Keratinocyte (primary cell): ENCODE measurements around the gene PAIP2. TPM values are rescaled to one million over a fixed set of nuclear protein-coding genes. Genes with fewer than 3 reads are reported as not detected.

ENCODE experiments used
- DNase-seq: peaks from one replicate; pipeline ENCODE4 v3.0.0-alpha.2; 2011; ENCODE audit warnings: low read depth, missing footprints, low spot score
- FAIRE-seq: peaks from 2 replicates; lab custom pipeline; 2011; peaks lifted over from hg19 to GRCh38; lab: Jason Lieb, UNC
- H2AFZ ChIP-seq: 2 replicates; pipeline ENCODE4 v1.6.0; 2012; ENCODE audit warnings: low read length, control low read depth, inconsistent platforms; ENCODE audit not compliant: control insufficient read depth
- H3K27ac ChIP-seq: 2 replicates; pipeline ENCODE4 v1.5.1; 2011; ENCODE audit warnings: low read length; ENCODE audit not compliant: control insufficient read depth, insufficient read depth
- H3K27me3 ChIP-seq: 3 replicates; pipeline ENCODE4 v1.6.0; 2011; ENCODE audit warnings: low read length; ENCODE audit not compliant: control insufficient read depth, insufficient read depth; ENCODE audit errors: extremely low read depth
- H3K36me3 ChIP-seq, 2 experiments: 2 replicates in 1 of 2; 3 replicates in 1 of 2; pipeline ENCODE4 v1.5.1; 2011; ENCODE audit warnings: low read length in 2 of 2, mild to moderate bottlenecking in 1 of 2; ENCODE audit not compliant: control insufficient read depth in 2 of 2, insufficient read depth in 2 of 2; ENCODE audit errors: extremely low read depth in 1 of 2
- H3K4me1 ChIP-seq: 3 replicates; pipeline ENCODE4 v1.5.1; 2011; ENCODE audit warnings: low read length; ENCODE audit not compliant: control insufficient read depth, insufficient read depth; ENCODE audit errors: extremely low read depth
- H3K4me2 ChIP-seq: 3 replicates; pipeline ENCODE4 v1.6.0; 2011; ENCODE audit warnings: low read depth, low read length; ENCODE audit not compliant: control insufficient read depth, insufficient read depth; ENCODE audit errors: extremely low read depth
- H3K4me3 ChIP-seq, 3 experiments: fragments of 200-600 bp in 1 of 3; sonication (generic) in 1 of 3; 2 replicates in 2 of 3; 3 replicates in 1 of 3; pipeline ENCODE4 v1.5.1; 2011 to 2016; ENCODE audit warnings: low read length in 3 of 3, mild to moderate bottlenecking in 3 of 3, control low read depth in 2 of 3, inconsistent platforms in 1 of 3, low read depth in 1 of 3, mixed read lengths in 1 of 3, mixed run types in 1 of 3, moderate library complexity in 1 of 3; ENCODE audit not compliant: control insufficient read depth in 2 of 3, insufficient read depth in 2 of 3; ENCODE audit errors: extremely low read depth in 1 of 3
- H3K79me2 ChIP-seq: 2 replicates; pipeline ENCODE4 v1.6.0; 2012; ENCODE audit warnings: low read length; ENCODE audit not compliant: control insufficient read depth, insufficient read depth
- H3K9ac ChIP-seq: 3 replicates; pipeline ENCODE4 v1.6.0; 2011; ENCODE audit warnings: low read length; ENCODE audit not compliant: control insufficient read depth, insufficient read depth; ENCODE audit errors: extremely low read depth
- H3K9me1 ChIP-seq: 3 replicates; pipeline ENCODE4 v1.6.0; 2011; ENCODE audit warnings: low read length; ENCODE audit not compliant: control insufficient read depth, insufficient read depth; ENCODE audit errors: extremely low read depth
- H3K9me3 ChIP-seq: 2 replicates; pipeline ENCODE4 v1.5.1; 2012; ENCODE audit warnings: low read depth, low read length; ENCODE audit not compliant: control insufficient read depth
- H4K20me1 ChIP-seq: 3 replicates; pipeline ENCODE4 v1.6.0; 2011; ENCODE audit warnings: low read length; ENCODE audit not compliant: control insufficient read depth, insufficient read depth; ENCODE audit errors: extremely low read depth
- CTCF ChIP-seq, 3 experiments: IDR thresholded peaks in 1 of 3; conservative IDR thresholded peaks in 1 of 3; optimal IDR thresholded peaks in 1 of 3; 2 replicates in 2 of 3; 3 replicates in 1 of 3; pipeline versions ENCODE3 to v1.5.1; 2011; ENCODE audit warnings: low read length in 3 of 3, mild to moderate bottlenecking in 3 of 3, moderate library complexity in 2 of 3, control low read depth in 1 of 3, inconsistent platforms in 1 of 3; ENCODE audit not compliant: insufficient read depth in 2 of 3; ENCODE audit errors: extremely low read depth in 1 of 3
- EZH2 ChIP-seq: IDR thresholded peaks from one replicate; pipeline ENCODE4 v1.6.1; 2012; ENCODE audit warnings: inconsistent platforms, mild to moderate bottlenecking, low read length, moderate library complexity
- dilution Hi-C: fragments of 300-500 bp; cut with MboI; formaldehyde crosslinking; loops from one replicate; pipeline ENCODE4 v1.7.0; 2020; ENCODE audit warnings: low sequenced_read_pairs; ENCODE audit not compliant: extremely low pct_ligation_motif_present
- polyA minus RNA-seq, 3 experiments: library from RNA; depleted of rRNA, polyadenylated mRNA; stranded (reverse); fragments of >200 nt; gene quantifications; 1 replicate in 1 of 3; 2 replicates in 1 of 3; 3 replicates in 1 of 3; pipeline ENCODE4 v1.2.3, GENCODE V29; 2011
- polyA plus RNA-seq, 5 experiments: library from polyadenylated mRNA; depleted of rRNA in 3 of 5; stranded (reverse) in 3 of 5; stranded (forward) in 1 of 5; unstranded in 1 of 5; fragments of >200 nt; gene quantifications; 1 replicate in 1 of 5; 2 replicates in 3 of 5; 3 replicates in 1 of 5; pipeline versions ENCODE4 v1.2.1 to v1.2.3, GENCODE V29; 2011 to 2012; ENCODE audit warnings: missing spikeins in 2 of 5, low read depth in 1 of 5, low replicate concordance in 1 of 5

The PAIP2 gene
- polyA plus RNA-seq (31.0 to 65.6 TPM (median 43.8 TPM) in 3 replicates), polyA minus RNA-seq (7.7 to 32.7 TPM (median 10.2 TPM) in 3 replicates)
- 80.5 TPM for polyA plus RNA-seq (2011; ENCODE audit: low read depth)
- 36.1 and 63.7 TPM in 2 replicates for polyA plus RNA-seq (2011; cell fraction: cytosol; rRNA removed)
- polyA plus RNA-seq (2011; cell fraction: nucleus; rRNA removed): 22.0 and 33.2 TPM in 2 replicates
- 41.7 and 65.0 TPM in 2 replicates for polyA plus RNA-seq (2012; ENCODE audit: low replicate concordance)
- 50.8 TPM for polyA minus RNA-seq (2011; cell fraction: cytosol; rRNA and poly(A)+ RNA removed)
- polyA minus RNA-seq (2011; cell fraction: nucleus; rRNA and poly(A)+ RNA removed): 7.9 and 13.3 TPM in 2 replicates

GRCh38 chr5:139341689-139342422 lies at the start of gene PAIP2:
Gene PAIP2, plus strand, starts transcription at chr5:139341854. Its CDS starts 21,931 bp downstream, at chr5:139363785.
- dilution Hi-C loops: no loop called here
- FAIRE-seq (no peak), DNase-seq (peak; percentile 86)

GRCh38 chr5:139293202-139293506 lies 48.5 kb upstream of the PAIP2 start:
- peak overlapping the region; percentile 65 to 72 (median 68) for H3K4me3 ChIP-seq
- H3K36me3 ChIP-seq: no peaks in the 10 kb centered on the region
- peak overlapping the region; percentile 64 for H2AFZ ChIP-seq
- dilution Hi-C loops: no loop called here
- no peak for FAIRE-seq
- H3K9me1 ChIP-seq: peaks cover 8% of the 10 kb centered on the region
- peaks cover 17% of the 10 kb centered on the region for H3K4me1 ChIP-seq
- no peak for DNase-seq
- H4K20me1 ChIP-seq: peaks cover 29% of the 10 kb centered on the region
- H3K9ac ChIP-seq: peak overlapping the region; percentile 99
- H3K9me3 ChIP-seq: no peaks in the 10 kb centered on the region
- H3K4me2 ChIP-seq: peak overlapping the region; percentile 75
- no peaks in the 10 kb centered on the region for H3K27me3 ChIP-seq
- TF ChIP-seq EZH2 (no peak), CTCF (optimal IDR thresholded peaks at IDR 0.05 in 1 of 3, IDR thresholded peaks at IDR 0.05 in 1 of 3, conservative IDR thresholded peaks at IDR 0.05 in 1 of 3; ENCODE audit: extremely low read depth in 1 of 3, insufficient read depth in 2 of 3, low read length in 3 of 3) (no peak)
- peaks cover 47% of the 10 kb centered on the region for H3K79me2 ChIP-seq
- H3K27ac ChIP-seq: peak overlapping the region; percentile 98

More at GRCh38 chr5:139341689-139342422, at the start of gene PAIP2:
- H3K9me3 ChIP-seq: no peaks in the 10 kb centered on the region
- H3K27me3 ChIP-seq: no peaks in the 10 kb centered on the region
- H3K9me1 ChIP-seq: no peaks in the 10 kb centered on the region
- H3K79me2 ChIP-seq: peaks cover 51% of the 10 kb centered on the region
- peaks cover 13% of the 10 kb centered on the region for H3K4me1 ChIP-seq
- peak within 1 kb of the TSS; percentile 82 for H2AFZ ChIP-seq
- TF ChIP-seq CTCF (optimal IDR thresholded peaks at IDR 0.05 in 1 of 3, IDR thresholded peaks at IDR 0.05 in 1 of 3, conservative IDR thresholded peaks at IDR 0.05 in 1 of 3; ENCODE audit: extremely low read depth in 1 of 3, insufficient read depth in 2 of 3, low read length in 3 of 3) (peak; percentile 67 to 83 (median 74)), EZH2 (no peak)
- peak within 1 kb of the TSS; percentile 89 for H3K9ac ChIP-seq
- H3K4me2 ChIP-seq: peak within 1 kb of the TSS; percentile 96
- peak within 1 kb of the TSS; percentile 73 to 95 (median 86) for H3K4me3 ChIP-seq
- H4K20me1 ChIP-seq: peaks cover 9% of the 10 kb centered on the region
- peaks cover 1 to 3% of the 10 kb centered on the region in 2 experiments for H3K36me3 ChIP-seq
- H3K27ac ChIP-seq: peak within 1 kb of the TSS; percentile 92
